Heart left ventricle (tissue), 16 donors: ENCODE measurements around the gene KHDRBS1. TPM values are rescaled to one million over a fixed set of nuclear protein-coding genes. Genes with fewer than 3 reads are reported as not detected.

ENCODE experiments used
- ATAC-seq, 4 donors: fragments of 200-7000 bp; cut with Tn5 transposase; one replicate each; pipeline ENCODE4 v1.9.1; 2020 to 2022; ENCODE audit warnings: moderate library complexity in 4 of 4, mild to moderate bottlenecking in 3 of 4, moderate number of reproducible peaks in 1 of 4
- DNase-seq, 5 donors: peaks; one replicate each; pipeline ENCODE4 v3.0.0-alpha.2; 2020
- H3K27ac ChIP-seq, 12 donors: fragments of 200-600 bp; sonication (generic) in 4 of 12; one replicate each; pipeline versions ENCODE4 v1.5.0 to v1.8.0; 2016 to 2022; ENCODE audit warnings: mild to moderate bottlenecking in 2 of 12
- H3K27me3 ChIP-seq, 9 donors: fragments of 200-600 bp; sonication (generic) in 2 of 9; one replicate each; pipeline versions ENCODE4 v1.5.1 to v1.8.0; 2016 to 2022; ENCODE audit warnings: mild to moderate bottlenecking in 3 of 9
- H3K36me3 ChIP-seq, 9 donors: fragments of 200-600 bp; sonication (generic) in 2 of 9; one replicate each; pipeline versions ENCODE4 v1.5.0 to v1.8.0; 2018 to 2022; ENCODE audit warnings: mild to moderate bottlenecking in 2 of 9
- H3K4me1 ChIP-seq, 12 donors: fragments of 200-600 bp; sonication (generic) in 4 of 12; one replicate each; pipeline versions ENCODE4 v1.5.0 to v1.8.0; 2016 to 2022; ENCODE audit warnings: mild to moderate bottlenecking in 3 of 12
- H3K4me3 ChIP-seq, 12 donors: fragments of 200-600 bp; sonication (generic) in 4 of 12; one replicate each; pipeline versions ENCODE4 v1.5.0 to v1.8.0; 2017 to 2022; ENCODE audit warnings: mild to moderate bottlenecking in 9 of 12, moderate library complexity in 4 of 12
- H3K9me3 ChIP-seq, 12 donors: fragments of 200-600 bp; sonication (generic) in 4 of 12; one replicate each; pipeline versions ENCODE4 v1.5.0 to v1.8.0; 2016 to 2022; ENCODE audit warnings: mild to moderate bottlenecking in 1 of 12
- CTCF ChIP-seq, 12 donors: fragments of 200-600 bp; sonication (generic) in 4 of 12; IDR thresholded peaks; one replicate each; pipeline versions ENCODE4 v1.5.0 to v1.8.0; 2018 to 2022; ENCODE audit warnings: antibody characterized with exemption in 12 of 12, mild to moderate bottlenecking in 5 of 12
- POLR2A ChIP-seq, 2 donors: fragments of 450-650 bp; IDR thresholded peaks; one replicate each; pipeline ENCODE4 v1.6.1; 2017; ENCODE audit warnings: antibody characterized with exemption in 2 of 2, mild to moderate bottlenecking in 2 of 2, moderate library complexity in 2 of 2
- WGBS, 4 donors: extraction: QIAGEN DNeasy Blood & Tissue Kit in 2 of 4; methylation state at CpG; one replicate each; pipeline versions ENCODE4 v1.1.5 to v1.1.7; 2013 to 2018; 5-methylcytosine and 5-hydroxymethylcytosine counted together
- intact Hi-C, 10 donors: fragments of 100-400 bp; cut with DNase I; formaldehyde crosslinking; loops; one replicate each; pipeline versions ENCODE4 v1.11.1 to v1.14.2; 2022
- polyA plus RNA-seq, 2 donors: library from polyadenylated mRNA; stranded (reverse); fragments of 200-250 nt; gene quantifications; one replicate each; pipeline ENCODE4 v1.2.3, GENCODE V29; 2013
- total RNA-seq, 9 donors: library from RNA; depleted of rRNA in 2 of 9; stranded (reverse); fragments of >200 nt in 2 of 9; fragmentation: NEBNext Ultra II Directional in 3 of 9; extraction: Animal tissue kit (Norgen Biotek cat#: 25700) in 3 of 9; gene quantifications; one replicate each; pipeline versions ENCODE4 v1.1.0 to v1.2.4, GENCODE V29; 2016 to 2023
- donor health status: ischemic (EF 13 %, LVEDD 7.1; RV severe dilation, severe dysfunction).
- donor health status: healthy with polysubstance abuse.
- donor health status: DM: no; HTN: yes; CAD: no.
- donor health status: DM: no; HTN: no; CAD: no.
- donor health status: ischemic (EF 25% LVEDD 6.9; RV normal size, moderate dysfunction).
- donor health status: ischemic (EF 25% LVEDD 5.7; RV mildly dilated, moderate dysfunction).
- donor health status: healthy.
- donor health status: DM: yes; HTN: yes; CAD: no.
- donor health status: ischemic (EF 35%, LVEDD 5.7; RV mildly dilated, moderate dysfunction).
- donor health status: nonischemic (EF 11% LVEDD 7.7; RV severe dilation, severe dysfunction).
- donor health status: DM: yes; HTN: yes; CAD: no.
- donor health status: PGD.
- donor health status: ischemic (EF 29% LVEDD 5.4; RV normal size, mild dysfunction).
- donor health status: nonischemic (EF 23%, LVEDD 6.1; RV moderate dilation, normal function).

KHDRBS1 gene
- total and polyA plus RNA-seq, 11 donors: 33.0 to 79.3 (median 61.7) TPM

GRCh38 chr1:32044234-32044633 lies 30.6 kb downstream of the KHDRBS1 start:
- ATAC-seq: no peak
- WGBS, 4 donors: 71 to 93% (median 84%) methylated on average over 1 of the region's 1 CpG
- intact Hi-C loops: no loop called here

GRCh38 chr1:32045772-32046171 lies 32.1 kb downstream of the KHDRBS1 start:
- ATAC-seq (peak in 3 of 4 donors; percentile 22 to 53 (median 26)), DNase-seq (no peak)
- 84 to 91% (median 90%) methylated on average over 2 of the region's 2 CpGs for WGBS, 4 donors
- intact Hi-C loops: no loop called here
- H3K9me3 ChIP-seq: no peaks in the 10 kb centered on the region
- peak overlapping the region in 1 of 12 donors; percentile 68 for H3K27ac ChIP-seq
- H3K4me1 ChIP-seq: peaks cover 0 to 16% (median 0%) of the 10 kb centered on the region in 12 donors
- no peaks in the 10 kb centered on the region for H3K27me3 ChIP-seq
- H3K36me3 ChIP-seq: peaks cover 0 to 57% (median 0%) of the 10 kb centered on the region in 9 donors
- no peak for TF ChIP-seq POLR2A (IDR thresholded peaks at IDR 0.05)
- TF ChIP-seq CTCF (IDR thresholded peaks at IDR 0.05): no peak
- no peak overlapping the region for H3K4me3 ChIP-seq

More at GRCh38 chr1:32044234-32044633, 30.6 kb downstream of the KHDRBS1 start:
- H3K4me1 ChIP-seq: peaks cover 0 to 16% (median 0%) of the 10 kb centered on the region in 12 donors
- no peaks in the 10 kb centered on the region for H3K9me3 ChIP-seq
- no peaks in the 10 kb centered on the region for H3K27me3 ChIP-seq
- H3K4me3 ChIP-seq: no peak overlapping the region
- no peak for DNase-seq
- H3K36me3 ChIP-seq: peaks cover 0 to 66% (median 0%) of the 10 kb centered on the region in 9 donors
- TF ChIP-seq POLR2A (IDR thresholded peaks at IDR 0.05): no peak
- TF ChIP-seq CTCF (IDR thresholded peaks at IDR 0.05): no peak
- no peak overlapping the region for H3K27ac ChIP-seq

GRCh38 chr1:32047701-32048100 lies 34.0 kb downstream of the KHDRBS1 start:
- Histone ChIP-seq H3K4me3 (no peak overlapping the region), H3K27ac (no peak overlapping the region), H3K27me3 (no peaks in the 10 kb centered on the region), H3K9me3 (no peaks in the 10 kb centered on the region), H3K4me1 (peaks cover 0 to 16% (median 0%) of the 10 kb centered on the region in 12 donors), H3K36me3 (peaks cover 0 to 66% (median 0%) of the 10 kb centered on the region in 9 donors)
- intact Hi-C loops: no loop called here
- ATAC-seq (no peak), DNase-seq (no peak)
- TF ChIP-seq CTCF (IDR thresholded peaks at IDR 0.05) (no peak), POLR2A (IDR thresholded peaks at IDR 0.05) (no peak)

GRCh38 chr1:32048440-32048839 lies 34.8 kb downstream of the KHDRBS1 start:
- no peaks in the 10 kb centered on the region for H3K9me3 ChIP-seq
- no peak overlapping the region for H3K4me3 ChIP-seq
- H3K27ac ChIP-seq: no peak overlapping the region
- ATAC-seq: no peak
- peaks cover 0 to 16% (median 0%) of the 10 kb centered on the region in 12 donors for H3K4me1 ChIP-seq
- H3K27me3 ChIP-seq: no peaks in the 10 kb centered on the region
- peaks cover 0 to 73% (median 0%) of the 10 kb centered on the region in 9 donors for H3K36me3 ChIP-seq
- DNase-seq: no peak
- WGBS, 4 donors: 85 to 91% (median 87%) methylated on average over 2 of the region's 2 CpGs
- intact Hi-C loops: no loop called here
- no peak for TF ChIP-seq CTCF (IDR thresholded peaks at IDR 0.05)
- TF ChIP-seq POLR2A (IDR thresholded peaks at IDR 0.05): no peak
